Testis (tissue), 2 donors: ENCODE data around the gene PFKL.

Experiments
- CTCF ChIP-seq, 3 experiments: fragments of 450-650 bp in 2 of 3; fragments of 200-600 bp in 1 of 3; sonication (generic) in 1 of 3; IDR thresholded peaks; one replicate each; pipeline ENCODE4 v1.5.1; 2016 to 2019; ENCODE audit warnings: antibody characterized with exemption in 3 of 3, mild to moderate bottlenecking in 2 of 3, moderate library complexity in 1 of 3
- POLR2A ChIP-seq: fragments of 450-650 bp; IDR thresholded peaks from one replicate; pipeline ENCODE4 v1.6.1; 2017; ENCODE audit warnings: antibody characterized with exemption, mild to moderate bottlenecking, moderate library complexity

GRCh38 chr21:44312089-44312488 is 12.2 kb downstream of the PFKL start:
- TF ChIP-seq POLR2A (no peak), CTCF (IDR thresholded peaks at IDR 0.05) (no peak)
